OCI-LY1 (cell line): ENCODE measurements around the gene METTL8.

Source experiments
- H2AFZ ChIP-seq: fragments of 200-600 bp; sonication (generic), shearing (Covaris generic); 2 replicates; pipeline ENCODE4 v1.6.0; 2014; ENCODE audit warnings: antibody characterized with exemption, mild to moderate bottlenecking, low read length
- H3F3A ChIP-seq: fragments of 200-600 bp; sonication (generic), shearing (Covaris generic); 2 replicates; pipeline ENCODE4 v1.6.0; 2014; ENCODE audit warnings: mild to moderate bottlenecking, antibody characterized with exemption, low read length, moderate library complexity; ENCODE audit not compliant: insufficient read depth
- H3K27ac ChIP-seq: fragments of 200-600 bp; sonication (generic); 2 replicates; pipeline ENCODE4 v1.5.1; 2014; ENCODE audit warnings: low read length, mixed run types, mild to moderate bottlenecking, low read depth; ENCODE audit not compliant: poor library complexity, severe bottlenecking
- H3K27me3 ChIP-seq: fragments of 200-600 bp; sonication (generic); 2 replicates; pipeline ENCODE4 v1.6.0; 2014; ENCODE audit warnings: antibody characterized with exemption, mild to moderate bottlenecking, low read length, moderate library complexity; ENCODE audit not compliant: insufficient read depth
- H3K36me3 ChIP-seq: fragments of 200-600 bp; sonication (generic); 2 replicates; pipeline ENCODE4 v1.6.1; 2014; ENCODE audit warnings: mild to moderate bottlenecking, antibody characterized with exemption, low read length, moderate library complexity, mixed read lengths; ENCODE audit not compliant: insufficient read depth
- H3K4me1 ChIP-seq: fragments of 200-600 bp; sonication (generic); 2 replicates; pipeline ENCODE4 v1.5.1; 2014; ENCODE audit warnings: mild to moderate bottlenecking, low read length, moderate library complexity; ENCODE audit not compliant: insufficient read depth, severe bottlenecking
- H3K4me2 ChIP-seq: fragments of 200-600 bp; sonication (generic), shearing (Covaris generic); 2 replicates; pipeline ENCODE4 v1.6.1; 2014; ENCODE audit warnings: low read length
- H3K4me3 ChIP-seq: fragments of 200-600 bp; sonication (generic); 2 replicates; pipeline ENCODE4 v1.5.1; 2014; ENCODE audit warnings: low read length, low read depth, mild to moderate bottlenecking, mixed read lengths; ENCODE audit not compliant: poor library complexity, severe bottlenecking
- H3K79me2 ChIP-seq: fragments of 200-600 bp; shearing (Covaris generic); 2 replicates; pipeline ENCODE4 v1.6.1; 2016; ENCODE audit warnings: mixed run types, low read length, mixed read lengths; ENCODE audit not compliant: insufficient read depth
- H3K9ac ChIP-seq: fragments of 200-600 bp; sonication (generic), shearing (Covaris generic); 2 replicates; pipeline ENCODE4 v1.6.1; 2014; ENCODE audit warnings: mild to moderate bottlenecking, low read length, mixed read lengths
- H3K9me2 ChIP-seq: fragments of 200-600 bp; sonication (generic), shearing (Covaris generic); 2 replicates; pipeline ENCODE4 v1.6.1; 2014; ENCODE audit warnings: low read depth, mild to moderate bottlenecking, low read length, mixed read lengths
- H3K9me3 ChIP-seq: fragments of 200-600 bp; shearing (Covaris generic); 2 replicates; pipeline ENCODE4 v1.6.1; 2014; ENCODE audit warnings: low read length, mixed read lengths
- H4K20me1 ChIP-seq: fragments of 200-600 bp; sonication (generic), shearing (Covaris generic); 2 replicates; pipeline ENCODE4 v1.6.0; 2016; ENCODE audit warnings: mild to moderate bottlenecking, low read length; ENCODE audit not compliant: insufficient read depth
- CTCF ChIP-seq: fragments of 200-600 bp; sonication (generic), shearing (Covaris generic); IDR thresholded peaks from 2 replicates; pipeline ENCODE4 v1.5.1; 2017; ENCODE audit warnings: mild to moderate bottlenecking, antibody characterized with exemption, low read length, moderate library complexity, mixed read lengths
- EZH2 ChIP-seq: fragments of 200-600 bp; sonication (generic), shearing (Covaris generic); IDR thresholded peaks from 2 replicates; pipeline ENCODE4 v1.8.0; 2017; ENCODE audit warnings: borderline replicate concordance, mixed run types, mild to moderate bottlenecking, antibody characterized with exemption, low read length, moderate library complexity, mixed read lengths

The METTL8 gene

GRCh38 chr2:171391532-171391931 is 42.3 kb downstream of the METTL8 start:
- peaks cover 13% of the 10 kb centered on the region for H3F3A ChIP-seq
- no peak overlapping the region for H3K4me2 ChIP-seq
- no peak overlapping the region for H3K4me3 ChIP-seq
- H3K36me3 ChIP-seq, result no peaks in the 10 kb centered on the region
- H3K4me1 ChIP-seq, result peaks cover 53% of the 10 kb centered on the region
- H3K27me3 ChIP-seq, result no peaks in the 10 kb centered on the region
- no peaks in the 10 kb centered on the region for H3K9me2 ChIP-seq
- H2AFZ ChIP-seq, result no peak overlapping the region
- peak overlapping the region; percentile 75 for H3K27ac ChIP-seq
- H3K9me3 ChIP-seq, result no peaks in the 10 kb centered on the region
- H3K79me2 ChIP-seq, result 0 out of 2 replicates have a peak, but pooled peaks cover 4% of the 10 kb centered on the region
- no peak overlapping the region for H3K9ac ChIP-seq
- no peak for TF ChIP-seq EZH2
- TF ChIP-seq CTCF, result no peak
- H4K20me1 ChIP-seq, result no peaks in the 10 kb centered on the region

- no peaks in the 10 kb centered on the region for H3K9me3 ChIP-seq
- H3K79me2 ChIP-seq, result 0 out of 2 replicates have a peak, but pooled peaks cover 4% of the 10 kb centered on the region
- peaks cover 13% of the 10 kb centered on the region for H3F3A ChIP-seq
- no peaks in the 10 kb centered on the region for H3K36me3 ChIP-seq
- TF ChIP-seq CTCF (no peak), EZH2 (no peak)
- no peaks in the 10 kb centered on the region for H3K9me2 ChIP-seq
- no peaks in the 10 kb centered on the region for H3K27me3 ChIP-seq
- no peak overlapping the region for H3K4me2 ChIP-seq
- H3K9ac ChIP-seq, result no peak overlapping the region
- H3K27ac ChIP-seq, result peak overlapping the region; percentile 75
- no peak overlapping the region for H2AFZ ChIP-seq
- H3K4me3 ChIP-seq, result no peak overlapping the region
- peaks cover 58% of the 10 kb centered on the region for H3K4me1 ChIP-seq
- no peaks in the 10 kb centered on the region for H4K20me1 ChIP-seq
Measured at GRCh38 chr2:171390941-171391516, 42.8 kb downstream of the METTL8 start.

GRCh38 chr2:171389780-171390179 is 44.0 kb downstream of the METTL8 start:
- Histone ChIP-seq H4K20me1 (no peaks in the 10 kb centered on the region), H3K9me3 (no peaks in the 10 kb centered on the region), H3K27ac (peak overlapping the region; percentile 75), H3K9me2 (no peaks in the 10 kb centered on the region), H3K4me3 (no peak overlapping the region), H2AFZ (no peak overlapping the region), H3K27me3 (no peaks in the 10 kb centered on the region), H3K79me2 (no peaks in the 10 kb centered on the region), H3F3A (peaks cover 13% of the 10 kb centered on the region), H3K4me2 (no peak overlapping the region), H3K9ac (no peak overlapping the region), H3K36me3 (no peaks in the 10 kb centered on the region), H3K4me1 (peaks cover 70% of the 10 kb centered on the region)
- TF ChIP-seq EZH2 (no peak), CTCF (no peak)
